ENCODE measurements around the gene LRRC23. TPM values are rescaled to one million over a fixed set of nuclear protein-coding genes. Genes with fewer than 3 reads are reported as not detected.

Gene LRRC23
- total RNA-seq, 1 donor from 2014 or later: 7.7 TPM

DNA sequence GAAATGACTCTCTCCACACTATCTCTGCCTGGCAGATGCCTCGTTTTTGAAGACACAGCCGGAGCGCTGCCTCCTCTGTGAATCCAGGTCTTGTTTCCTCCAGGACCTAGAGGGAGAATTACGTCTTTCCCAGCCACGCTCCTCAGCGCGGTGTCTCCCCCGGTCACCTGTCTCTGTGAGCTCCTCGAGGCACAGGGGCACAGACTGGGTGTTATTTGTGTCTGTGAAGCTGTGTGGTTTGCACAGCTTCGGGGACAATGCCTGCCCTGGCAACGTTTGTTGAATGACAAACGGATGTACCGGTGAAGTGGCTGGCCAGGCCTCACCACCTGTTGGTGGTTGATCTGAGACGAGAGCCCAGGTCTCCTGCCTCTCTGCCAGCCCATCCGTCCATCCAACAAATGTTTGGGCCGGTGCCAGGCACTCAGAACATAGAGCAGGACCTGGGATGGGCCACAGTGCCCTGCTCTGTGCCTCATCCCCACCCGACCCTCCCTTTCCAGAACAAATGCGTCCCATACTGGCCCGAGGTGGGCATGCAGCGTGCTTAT lies 52.6 kb downstream of the LRRC23 start:
- TF ChIP-seq, protein P1, sequence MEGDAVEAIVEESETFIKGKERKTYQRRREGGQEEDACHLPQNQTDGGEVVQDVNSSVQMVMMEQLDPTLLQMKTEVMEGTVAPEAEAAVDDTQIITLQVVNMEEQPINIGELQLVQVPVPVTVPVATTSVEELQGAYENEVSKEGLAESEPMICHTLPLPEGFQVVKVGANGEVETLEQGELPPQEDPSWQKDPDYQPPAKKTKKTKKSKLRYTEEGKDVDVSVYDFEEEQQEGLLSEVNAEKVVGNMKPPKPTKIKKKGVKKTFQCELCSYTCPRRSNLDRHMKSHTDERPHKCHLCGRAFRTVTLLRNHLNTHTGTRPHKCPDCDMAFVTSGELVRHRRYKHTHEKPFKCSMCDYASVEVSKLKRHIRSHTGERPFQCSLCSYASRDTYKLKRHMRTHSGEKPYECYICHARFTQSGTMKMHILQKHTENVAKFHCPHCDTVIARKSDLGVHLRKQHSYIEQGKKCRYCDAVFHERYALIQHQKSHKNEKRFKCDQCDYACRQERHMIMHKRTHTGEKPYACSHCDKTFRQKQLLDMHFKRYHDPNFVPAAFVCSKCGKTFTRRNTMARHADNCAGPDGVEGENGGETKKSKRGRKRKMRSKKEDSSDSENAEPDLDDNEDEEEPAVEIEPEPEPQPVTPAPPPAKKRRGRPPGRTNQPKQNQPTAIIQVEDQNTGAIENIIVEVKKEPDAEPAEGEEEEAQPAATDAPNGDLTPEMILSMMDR (IDR thresholded peaks at IDR 0.05): no peak
- peaks cover 96% of the 10 kb centered on the region for H3K4me1 Mint-ChIP-seq
- ChIA-PET CTCF (interaction anchor here (3.4 to 13.0 kb wide), 2 partner anchors 7 to 11 kb away, joined by 17 to 571 read pairs; partner anchors contain the start of genes C12orf57, PTPN6 and RNU7-1), POLR2A (interaction anchor here (1.7 to 17.0 kb wide), 3 partner anchors 7 to 84 kb away, joined by 6 to 1516 read pairs (median 9); partner anchors contain the start of genes C12orf57, PTPN6, RNU7-1 and SPSB2)
- H3K36me3 Mint-ChIP-seq (ENCODE audit: low read depth): peaks cover 82% of the 10 kb centered on the region
- peak overlapping the region; percentile 98 for H3K27ac Mint-ChIP-seq
- H3K9me3 Mint-ChIP-seq: no peaks in the 10 kb centered on the region
- DNase-seq (no peak), ATAC-seq (ENCODE audit: low read depth) (no peak)
- intact Hi-C loops (cut with micrococcal nuclease): loop anchor here (10.0 kb wide), 2 partner anchors 322 to 532 kb away; partner anchors contain the start of gene LPAR5
- no peaks in the 10 kb centered on the region for H3K27me3 Mint-ChIP-seq
- peak overlapping the region; percentile 68 for H3K4me3 Mint-ChIP-seq

DNA sequence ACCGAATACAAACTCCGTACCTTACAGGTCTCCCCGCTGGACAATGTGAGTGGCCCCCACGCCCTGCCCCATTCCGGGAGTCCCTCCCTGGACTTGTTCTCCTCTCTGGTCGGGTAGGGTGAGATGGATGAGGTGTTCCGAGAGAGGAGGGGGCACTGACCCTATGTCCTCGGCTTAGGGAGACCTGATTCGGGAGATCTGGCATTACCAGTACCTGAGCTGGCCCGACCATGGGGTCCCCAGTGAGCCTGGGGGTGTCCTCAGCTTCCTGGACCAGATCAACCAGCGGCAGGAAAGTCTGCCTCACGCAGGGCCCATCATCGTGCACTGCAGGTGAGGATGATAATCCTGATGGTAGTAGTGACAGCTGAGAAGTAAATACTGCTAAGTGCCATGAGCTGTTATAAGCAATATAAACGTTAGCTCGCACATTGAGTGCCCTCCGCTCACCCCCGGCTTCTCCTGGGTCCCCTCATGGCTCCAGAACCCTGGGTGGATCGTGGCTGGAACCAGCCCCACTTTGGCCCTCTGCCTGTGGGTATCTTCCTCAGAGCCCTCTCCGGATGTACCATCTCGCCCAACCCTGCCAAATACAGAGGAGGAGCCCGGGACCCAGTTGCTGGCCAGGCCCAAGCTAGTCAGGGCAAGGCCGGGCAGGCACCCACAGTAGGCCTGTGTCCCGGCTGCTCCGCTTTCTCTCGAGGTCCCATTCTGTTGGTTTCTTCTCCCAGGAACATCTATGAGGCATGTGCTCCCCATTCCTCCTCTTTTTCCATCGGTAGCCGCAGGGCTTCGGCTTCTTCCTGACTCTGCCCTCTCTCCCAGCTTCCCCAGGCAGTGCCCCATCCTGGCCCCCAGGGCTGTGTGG lies 53.4 kb downstream of the LRRC23 start:
- ATAC-seq (ENCODE audit: low read depth) (no peak), DNase-seq (no peak)
- POLR2A ChIA-PET: interaction anchor here (0.6 to 17.0 kb wide), 6 partner anchors 10 to 323 kb away, joined by 3 to 1516 read pairs (median 8); partner anchors contain the start of genes C12orf57, PTPN6, RNU7-1 and SPSB2
- Mint-ChIP-seq H3K4me3 (peak overlapping the region; percentile 88), H3K27me3 (no peaks in the 10 kb centered on the region), H3K27ac (peak overlapping the region; percentile 98), H3K36me3 (ENCODE audit: low read depth) (peaks cover 75% of the 10 kb centered on the region), H3K9me3 (no peaks in the 10 kb centered on the region), H3K4me1 (peaks cover 100% of the 10 kb centered on the region)
- TF ChIP-seq, protein P1 (IDR thresholded peaks at IDR 0.05): no peak
- CTCF ChIA-PET: interaction anchor here (1.2 to 13.0 kb wide), 3 partner anchors 12 to 154 kb away, joined by 3 to 571 read pairs (median 3); partner anchors contain the start of genes C12orf57, PTPN6 and RNU7-1
- intact Hi-C loops (cut with micrococcal nuclease): loop anchor here (10.0 kb wide), 2 partner anchors 323 to 533 kb away; partner anchors contain the start of gene LPAR5

DNA sequence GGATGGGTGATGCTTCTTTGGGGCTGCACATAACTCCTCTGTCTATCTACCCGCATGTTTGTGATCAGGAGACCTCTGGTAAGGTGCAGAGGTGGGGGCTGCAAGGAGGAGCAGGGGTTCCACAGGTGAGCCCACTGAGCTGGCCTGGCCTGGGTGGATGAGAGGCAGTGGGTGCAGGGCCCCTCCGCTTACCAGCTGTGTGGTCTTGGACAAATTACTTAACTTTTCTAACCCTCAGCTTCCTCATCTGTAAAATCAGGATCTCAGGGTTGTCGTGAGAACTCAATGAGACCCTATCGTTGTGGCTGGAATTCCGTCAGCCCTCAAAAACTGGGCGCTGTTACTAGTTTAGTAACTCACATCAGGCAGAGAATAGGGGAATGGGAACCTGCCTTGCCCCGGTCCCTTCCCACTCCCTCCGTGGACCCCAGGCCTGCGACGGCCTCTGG lies 54.0 kb downstream of the LRRC23 start:
- H3K36me3 Mint-ChIP-seq (ENCODE audit: low read depth): peaks cover 69% of the 10 kb centered on the region
- H3K27ac Mint-ChIP-seq: peak overlapping the region; percentile 98
- POLR2A ChIA-PET: interaction anchor here (0.6 to 17.0 kb wide), 11 partner anchors 10 to 425 kb away, joined by 3 to 1516 read pairs (median 4); partner anchors contain the start of genes C12orf57, COPS7A, GAPDH and PTPN6
- no peak for ATAC-seq (ENCODE audit: low read depth)
- no peaks in the 10 kb centered on the region for H3K27me3 Mint-ChIP-seq
- no peaks in the 10 kb centered on the region for H3K9me3 Mint-ChIP-seq
- peaks cover 97% of the 10 kb centered on the region for H3K4me1 Mint-ChIP-seq
- TF ChIP-seq, protein P1 (IDR thresholded peaks at IDR 0.05): no peak
- peak overlapping the region; percentile 88 for H3K4me3 Mint-ChIP-seq
- CTCF ChIA-PET: interaction anchor here (1.2 to 13.0 kb wide), 3 partner anchors 12 to 153 kb away, joined by 3 to 571 read pairs (median 3); partner anchors contain the start of genes C12orf57, PTPN6 and RNU7-1
- DNase-seq: peak; percentile 27
- intact Hi-C loops (cut with micrococcal nuclease): loop anchor here (1.0 to 10.0 kb wide), 3 partner anchors 7 to 534 kb away; partner anchors contain the start of genes LPAR5 and PTPN6

DNA sequence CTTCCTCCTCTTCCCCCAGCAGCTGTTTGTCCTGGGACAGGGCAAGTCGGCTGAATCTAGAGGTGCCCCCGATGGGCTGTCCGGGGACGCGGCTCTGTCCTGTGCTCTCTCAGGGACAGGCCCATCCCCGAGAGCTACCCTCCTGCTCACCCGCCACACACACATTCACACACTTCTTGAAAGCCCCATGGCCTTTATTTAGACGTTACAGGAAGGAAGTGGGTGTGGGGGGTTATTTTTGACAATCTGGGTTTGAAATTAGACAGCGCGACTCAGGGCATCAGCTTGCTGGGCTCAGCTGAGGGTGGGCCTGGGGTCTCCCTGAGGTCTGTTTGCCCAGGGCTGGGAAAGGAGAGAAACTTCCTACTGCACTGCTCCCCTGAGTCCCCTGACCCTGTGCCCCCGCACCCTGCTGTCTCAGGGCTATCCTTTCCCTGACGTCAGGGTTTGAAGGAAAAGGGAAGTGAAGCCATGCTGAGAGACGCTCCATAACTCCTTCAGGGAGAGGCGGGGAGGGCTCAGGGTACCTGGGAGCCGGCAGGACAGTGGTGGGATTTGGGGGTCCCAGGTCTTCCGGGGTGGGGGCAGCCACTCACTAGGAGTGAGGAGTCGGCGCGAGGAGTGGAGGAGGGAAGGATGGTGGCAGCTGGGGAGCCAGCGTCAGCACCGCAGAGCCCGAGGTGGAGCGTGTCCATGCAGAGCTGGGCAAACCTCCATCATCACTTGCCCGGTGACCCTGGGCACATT lies 54.6 kb downstream of the LRRC23 start:
- ATAC-seq (ENCODE audit: low read depth) (peak; percentile 62), DNase-seq (peak; percentile 65)
- Mint-ChIP-seq H3K27ac (peak overlapping the region; percentile 98), H3K9me3 (no peaks in the 10 kb centered on the region), H3K4me3 (peak overlapping the region; percentile 88), H3K36me3 (ENCODE audit: low read depth) (peaks cover 63% of the 10 kb centered on the region), H3K27me3 (no peaks in the 10 kb centered on the region), H3K4me1 (peaks cover 93% of the 10 kb centered on the region)
- CTCF ChIA-PET: interaction anchor here (1.4 to 13.0 kb wide), 3 partner anchors 13 to 35 kb away, joined by 3 to 571 read pairs (median 10); partner anchors contain the start of genes C12orf57, PTPN6 and RNU7-1
- POLR2A ChIA-PET: interaction anchor here (0.6 to 17.0 kb wide), 14 partner anchors 9 to 425 kb away, joined by 3 to 1516 read pairs (median 4); partner anchors contain the start of genes C12orf57, CLSTN3, COPS7A and GAPDH
- TF ChIP-seq, protein P1 (IDR thresholded peaks at IDR 0.05): no peak
- intact Hi-C loops (cut with micrococcal nuclease): loop anchor here (1.0 to 10.0 kb wide), 3 partner anchors 8 to 534 kb away; partner anchors contain the start of genes LPAR5 and PTPN6
